K562 (cell line): ENCODE data around the gene DOK1. TPM values are rescaled to one million over a fixed set of nuclear protein-coding genes. Genes with fewer than 3 reads are reported as not detected.

Experiments
- ATAC-seq: fragments of 200-7000 bp; cut with Tn5 transposase; 3 replicates; pipeline ENCODE4 v1.9.1; 2020; ENCODE audit warnings: moderate library complexity
- BruUV-seq: library from RNA; stranded (reverse); fragments of 400-500 nt; replicated peaks from 2 replicates; lab custom pipeline; 2021; lab: Mats Ljungman, UMichigan
- CTCF ChIA-PET: fragments of 300-600 bp; formaldehyde crosslinking; extraction: SDS; loops from one replicate; lab custom pipeline; 2021; ENCODE audit warnings: low intra/inter-chr PET ratio; lab: Yijun Ruan, JAX
- POLR2A ChIA-PET: fragments of 300-600, 350-650 bp; sonication (Branson Sonifier 250); formaldehyde crosslinking; extraction: SDS; loops from one replicate; lab custom pipeline; 2021; ENCODE audit warnings: antibody characterized with exemption, inconsistent platforms; lab: Yijun Ruan, JAX
- DNase-seq, 4 experiments: peaks; one replicate each; pipeline versions ENCODE4 v3.0.0 to v3.0.0-alpha.2; 2011 to 2018; ENCODE audit warnings: low spot score in 3 of 4, mixed read lengths in 3 of 4; ENCODE audit errors: extremely low read depth in 1 of 4
- FAIRE-seq: peaks from 2 replicates; lab custom pipeline; 2011; peaks lifted over from hg19 to GRCh38; lab: Jason Lieb, UNC
- H2AFZ ChIP-seq: 2 replicates; pipeline ENCODE4 v1.6.0; 2011; ENCODE audit warnings: low read depth, low read length, control low read depth, inconsistent platforms
- H3K27ac ChIP-seq: fragments of 200-600 bp; 3 replicates; pipeline ENCODE4 v1.8.0; 2011; ENCODE audit warnings: low read depth, mild to moderate bottlenecking, control low read depth, inconsistent platforms, low read length, moderate library complexity, mixed read lengths; ENCODE audit errors: extremely low read depth
- H3K27me3 ChIP-seq, 2 experiments: fragments of 300-600 bp in 1 of 2; 2 replicates in 1 of 2; 3 replicates in 1 of 2; pipeline versions ENCODE4 v1.6.0 to v1.8.0; 2011; ENCODE audit warnings: inconsistent platforms in 2 of 2, low read length in 2 of 2, mild to moderate bottlenecking in 1 of 2, mixed read lengths in 1 of 2, moderate library complexity in 1 of 2; ENCODE audit not compliant: control insufficient read depth in 2 of 2, insufficient read depth in 2 of 2
- H3K36me3 ChIP-seq: fragments of 300-600 bp; 3 replicates; pipeline ENCODE4 v1.8.0; 2011; ENCODE audit warnings: mild to moderate bottlenecking, low read length, inconsistent platforms; ENCODE audit not compliant: control insufficient read depth, insufficient read depth
- H3K4me1 ChIP-seq, 2 experiments: fragments of 200-600 bp in 1 of 2; replicated peaks in 1 of 2; 2 replicates in 1 of 2; 3 replicates in 1 of 2; pipeline versions ENCODE4 v1.5.1 to v1.8.0; 2011; ENCODE audit warnings: inconsistent platforms in 2 of 2, low read length in 2 of 2, mild to moderate bottlenecking in 1 of 2, mixed read lengths in 1 of 2, moderate library complexity in 1 of 2; ENCODE audit not compliant: control insufficient read depth in 2 of 2, insufficient read depth in 2 of 2
- H3K4me2 ChIP-seq: 2 replicates; pipeline ENCODE4 v1.6.1; 2011; ENCODE audit warnings: low read length, control low read depth, inconsistent platforms, mixed read lengths; ENCODE audit not compliant: insufficient read depth
- H3K4me3 ChIP-seq: fragments of 200-600 bp; sonication (generic), shearing (Covaris generic); 2 replicates; pipeline ENCODE4 v1.5.1; 2016; ENCODE audit warnings: control low read depth, inconsistent platforms
- H3K79me2 ChIP-seq: fragments of 200-600 bp; 3 replicates; pipeline ENCODE4 v1.8.0; 2011; ENCODE audit warnings: low read length, inconsistent platforms; ENCODE audit not compliant: control insufficient read depth, insufficient read depth
- H3K9ac ChIP-seq, 2 experiments: 2 replicates each; pipeline versions ENCODE4 v1.6.0 to v1.6.1; 2011; ENCODE audit warnings: low read depth in 2 of 2, low read length in 2 of 2, control low read depth in 1 of 2, inconsistent platforms in 1 of 2, mild to moderate bottlenecking in 1 of 2, mixed read lengths in 1 of 2; ENCODE audit not compliant: insufficient read depth in 1 of 2
- H3K9me1 ChIP-seq: one replicate; pipeline ENCODE4 v1.6.0; 2011; ENCODE audit warnings: inconsistent platforms, mild to moderate bottlenecking, low read length, moderate library complexity; ENCODE audit not compliant: control insufficient read depth, insufficient read depth
- H3K9me3 ChIP-seq: replicated peaks from 2 replicates; pipeline ENCODE4 v1.5.1; 2011; ENCODE audit warnings: low read depth, low read length, inconsistent platforms; ENCODE audit not compliant: control insufficient read depth, insufficient read depth
- H4K20me1 ChIP-seq: replicated peaks from 2 replicates; pipeline ENCODE4 v1.6.1; 2011; ENCODE audit warnings: low read length, inconsistent platforms, mixed read lengths; ENCODE audit not compliant: control insufficient read depth, insufficient read depth
- ATF1 ChIP-seq, 2 experiments: fragments of 450-650 bp in 1 of 2; IDR thresholded peaks; 2 replicates each; pipeline ENCODE4 v1.6.1; 2016; ENCODE audit warnings: missing compliant biosample characterization in 1 of 2, missing genetic modification characterization in 1 of 2
- CBFB ChIP-seq: sonication (generic); formaldehyde crosslinking; IDR thresholded peaks from 2 replicates; pipeline ENCODE4 v1.4.0; 2020; ENCODE audit warnings: mild to moderate bottlenecking, missing genetic modification reagents
- DNMT1 ChIP-seq: fragments of 450-650 bp; IDR thresholded peaks from 2 replicates; pipeline ENCODE4 v1.6.1; 2016; ENCODE audit warnings: antibody characterized with exemption, mild to moderate bottlenecking
- KDM5B ChIP-seq: fragments of 200-600 bp; sonication (generic); IDR thresholded peaks from 2 replicates; pipeline ENCODE4 v1.6.1; 2012; ENCODE audit warnings: low read depth, mild to moderate bottlenecking, moderate library complexity, low read length, control low read depth, inconsistent platforms; ENCODE audit not compliant: insufficient replicate concordance
- PHB2 ChIP-seq: fragments of 450-650 bp; IDR thresholded peaks from 2 replicates; pipeline ENCODE4 v1.6.1; 2017; ENCODE audit warnings: low read depth
- ZEB2 ChIP-seq: fragments of 450-650 bp; IDR thresholded peaks from 2 replicates; pipeline ENCODE4 v1.6.1; 2016
- WGBS: fragments of 100-300 bp; shearing (Covaris generic); methylation state at CpG from one replicate; pipeline ENCODE4 v1.1.6; 2016; ENCODE audit warnings: low coverage, mixed read lengths; ENCODE audit not compliant: insufficient coverage; ENCODE audit errors: missing lambda C conversion rate; 5-methylcytosine and 5-hydroxymethylcytosine counted together
- in situ Hi-C: fragments of 300-500 bp; cut with MboI; formaldehyde crosslinking; loops from 4 replicates; pipeline ENCODE4 v1.15.0; 2018; ENCODE audit warnings: inconsistent platforms, mixed read lengths
- intact Hi-C: fragments of 100-400 bp; cut with micrococcal nuclease; formaldehyde crosslinking; loops from 2 replicates; pipeline ENCODE4 v1.14.2; 2022
- polyA plus RNA-seq, 8 experiments: library from polyadenylated mRNA; depleted of rRNA in 4 of 8; stranded (reverse) in 5 of 8; unstranded in 3 of 8; fragments of >200 nt; fragmentation: Nextera tagmentation in 2 of 8; fragmentation: Illumina TruSeq in 1 of 8; extraction: Ambion mirVana in 2 of 8; extraction: Trizol in 1 of 8; gene quantifications; 2 replicates each; pipeline versions ENCODE4 v1.2.1 to v1.2.3, GENCODE V29; 2011 to 2014; ENCODE audit warnings: inconsistent platforms in 1 of 8, missing spikeins in 1 of 8
- total RNA-seq, 7 experiments: library from RNA; depleted of rRNA in 6 of 7; stranded (reverse); fragments of >200 nt in 6 of 7; fragmentation: Illumina TruSeq in 2 of 7; extraction: Trizol in 2 of 7; gene quantifications; 2 replicates each; pipeline versions ENCODE4 v1.2.1 to v1.2.3, GENCODE V29; 2011 to 2021; ENCODE audit warnings: low replicate concordance in 1 of 7
- TF ChIP-seq, protein P1 (sequence below), 2 experiments: IDR thresholded peaks in 1 of 2; conservative IDR thresholded peaks in 1 of 2; 2 replicates each; pipeline ENCODE4 v1.6.1; 2016; ENCODE audit warnings: low read depth in 2 of 2, mild to moderate bottlenecking in 1 of 2, missing compliant biosample characterization in 1 of 2, missing genetic modification characterization in 1 of 2, moderate library complexity in 1 of 2
- TF ChIP-seq, protein P2 (sequence below), 2 experiments: fragments of 450-650 bp; IDR thresholded peaks; 2 replicates each; pipeline ENCODE4 v1.6.1; 2016; ENCODE audit warnings: mild to moderate bottlenecking in 2 of 2, borderline replicate concordance in 1 of 2, low read depth in 1 of 2, moderate library complexity in 1 of 2

The DOK1 gene
- total and polyA plus RNA-seq, 9 of the 15 experiments (the other 6 are each of a cell fraction or from before 2014, with no cell fraction given) = 0.59 to 36.4 (median 16.1) TPM

DNA sequence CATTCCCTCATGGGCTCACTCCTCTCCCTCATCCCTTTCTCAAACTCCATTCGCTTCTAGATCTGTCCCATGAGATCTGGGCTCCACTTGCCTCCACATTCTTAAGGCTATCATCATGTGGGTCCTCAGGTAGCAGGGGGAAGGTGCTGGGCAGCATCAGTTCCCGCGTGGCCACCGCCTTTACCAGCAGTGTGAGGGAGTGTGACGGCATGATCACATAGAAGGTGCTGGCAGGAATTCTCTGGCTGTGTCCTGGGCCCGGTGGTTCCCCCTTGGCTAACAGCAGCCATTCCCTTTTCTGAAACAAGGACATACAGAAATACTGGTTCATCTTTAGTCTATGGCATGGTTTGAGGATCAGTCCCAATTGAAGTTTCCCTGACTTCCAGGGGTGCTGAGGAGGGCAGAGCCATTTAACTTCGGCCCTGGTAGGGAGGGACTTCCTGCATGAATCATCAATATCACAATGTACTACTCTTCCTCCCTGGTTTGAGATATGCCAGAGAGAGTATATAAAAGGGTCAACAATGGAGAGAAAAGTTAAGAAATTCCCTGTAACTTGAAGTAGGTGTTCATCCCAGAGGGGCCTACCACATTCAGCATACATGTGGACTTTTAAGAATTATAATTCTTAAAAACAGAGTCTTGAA lies 7.7 kb downstream of the DOK1 start (continued):
- TF ChIP-seq CBFB (CRISPR knock-in tag) = no peak

DNA sequence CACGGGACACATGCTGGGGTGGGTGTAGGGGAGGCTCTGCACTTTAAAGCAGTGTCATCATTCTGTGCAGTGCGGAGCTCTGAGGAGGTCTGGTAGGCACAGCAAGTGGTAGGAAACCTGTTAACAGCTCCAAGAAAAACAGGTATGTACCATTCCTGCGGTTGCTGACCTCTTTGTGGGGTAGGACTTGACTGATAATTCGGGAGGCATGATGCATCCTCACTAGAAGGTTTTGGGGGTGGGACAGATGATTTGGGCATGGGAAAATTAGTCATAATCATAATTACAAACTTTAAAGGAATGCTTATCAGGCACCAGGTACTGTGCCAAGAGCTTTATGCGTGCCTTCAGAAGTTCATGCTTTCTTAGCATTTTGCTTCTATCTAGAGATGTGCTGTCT lies 9.7 kb downstream of the DOK1 start:
- 17% methylated on average over 5 of the region's 5 CpGs for WGBS
- FAIRE-seq (peak; percentile 26), ATAC-seq (no peak), DNase-seq (no peak)
- H3K36me3 ChIP-seq = no peaks in the 10 kb centered on the region
- no peak overlapping the region; a peak in 1 of 4 replicates for H3K9ac ChIP-seq
- H3K4me1 ChIP-seq = peaks cover 6 to 10% of the 10 kb centered on the region in 2 experiments; a peak in 3 of 5 replicates
- no TSS peak for BruUV-seq
- H3K79me2 ChIP-seq = no peaks in the 10 kb centered on the region
- no peak overlapping the region; the same call in 1 of the 2 replicates for H2AFZ ChIP-seq
- peaks cover 0 to 16% of the 10 kb centered on the region in 2 experiments; a peak in 3 of 5 replicates for H3K27me3 ChIP-seq
- ChIA-PET POLR2A (interaction anchor here (0.7 kb wide), 2 partner anchors 49 to 63 kb away, joined by 3 read pairs; no protein-coding TSS in a partner anchor), CTCF (no interaction called here)
- H3K4me3 ChIP-seq = no peak overlapping the region
- H3K27ac ChIP-seq = no peak overlapping the region
- intact Hi-C loops = no loop called here
- H4K20me1 ChIP-seq = no peaks in the 10 kb centered on the region
- no peaks in the 10 kb centered on the region for H3K9me3 ChIP-seq
- in situ Hi-C loops = no loop called here
- H3K9me1 ChIP-seq = no peaks in the 10 kb centered on the region
- no peak overlapping the region for H3K4me2 ChIP-seq
- TF ChIP-seq, protein P1, sequence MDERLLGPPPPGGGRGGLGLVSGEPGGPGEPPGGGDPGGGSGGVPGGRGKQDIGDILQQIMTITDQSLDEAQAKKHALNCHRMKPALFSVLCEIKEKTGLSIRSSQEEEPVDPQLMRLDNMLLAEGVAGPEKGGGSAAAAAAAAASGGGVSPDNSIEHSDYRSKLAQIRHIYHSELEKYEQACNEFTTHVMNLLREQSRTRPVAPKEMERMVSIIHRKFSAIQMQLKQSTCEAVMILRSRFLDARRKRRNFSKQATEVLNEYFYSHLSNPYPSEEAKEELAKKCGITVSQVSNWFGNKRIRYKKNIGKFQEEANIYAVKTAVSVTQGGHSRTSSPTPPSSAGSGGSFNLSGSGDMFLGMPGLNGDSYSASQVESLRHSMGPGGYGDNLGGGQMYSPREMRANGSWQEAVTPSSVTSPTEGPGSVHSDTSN (CRISPR knock-in tag; IDR thresholded peaks at IDR 0.05; ENCODE audit: low read depth) = no peak
- TF ChIP-seq, protein P1 (tag; conservative IDR thresholded peaks at IDR 0.05; ENCODE audit: low read depth) = no peak
- no peak for TF ChIP-seq ATF1 (CRISPR knock-in tag; IDR thresholded peaks at IDR 0.05)
- TF ChIP-seq ATF1 (tag; IDR thresholded peaks at IDR 0.05) = no peak
- no peak for TF ChIP-seq CBFB (CRISPR knock-in tag)
- TF ChIP-seq KDM5B = no peak
- TF ChIP-seq DNMT1 = no peak
- no peak for TF ChIP-seq PHB2
- TF ChIP-seq, protein P2, sequence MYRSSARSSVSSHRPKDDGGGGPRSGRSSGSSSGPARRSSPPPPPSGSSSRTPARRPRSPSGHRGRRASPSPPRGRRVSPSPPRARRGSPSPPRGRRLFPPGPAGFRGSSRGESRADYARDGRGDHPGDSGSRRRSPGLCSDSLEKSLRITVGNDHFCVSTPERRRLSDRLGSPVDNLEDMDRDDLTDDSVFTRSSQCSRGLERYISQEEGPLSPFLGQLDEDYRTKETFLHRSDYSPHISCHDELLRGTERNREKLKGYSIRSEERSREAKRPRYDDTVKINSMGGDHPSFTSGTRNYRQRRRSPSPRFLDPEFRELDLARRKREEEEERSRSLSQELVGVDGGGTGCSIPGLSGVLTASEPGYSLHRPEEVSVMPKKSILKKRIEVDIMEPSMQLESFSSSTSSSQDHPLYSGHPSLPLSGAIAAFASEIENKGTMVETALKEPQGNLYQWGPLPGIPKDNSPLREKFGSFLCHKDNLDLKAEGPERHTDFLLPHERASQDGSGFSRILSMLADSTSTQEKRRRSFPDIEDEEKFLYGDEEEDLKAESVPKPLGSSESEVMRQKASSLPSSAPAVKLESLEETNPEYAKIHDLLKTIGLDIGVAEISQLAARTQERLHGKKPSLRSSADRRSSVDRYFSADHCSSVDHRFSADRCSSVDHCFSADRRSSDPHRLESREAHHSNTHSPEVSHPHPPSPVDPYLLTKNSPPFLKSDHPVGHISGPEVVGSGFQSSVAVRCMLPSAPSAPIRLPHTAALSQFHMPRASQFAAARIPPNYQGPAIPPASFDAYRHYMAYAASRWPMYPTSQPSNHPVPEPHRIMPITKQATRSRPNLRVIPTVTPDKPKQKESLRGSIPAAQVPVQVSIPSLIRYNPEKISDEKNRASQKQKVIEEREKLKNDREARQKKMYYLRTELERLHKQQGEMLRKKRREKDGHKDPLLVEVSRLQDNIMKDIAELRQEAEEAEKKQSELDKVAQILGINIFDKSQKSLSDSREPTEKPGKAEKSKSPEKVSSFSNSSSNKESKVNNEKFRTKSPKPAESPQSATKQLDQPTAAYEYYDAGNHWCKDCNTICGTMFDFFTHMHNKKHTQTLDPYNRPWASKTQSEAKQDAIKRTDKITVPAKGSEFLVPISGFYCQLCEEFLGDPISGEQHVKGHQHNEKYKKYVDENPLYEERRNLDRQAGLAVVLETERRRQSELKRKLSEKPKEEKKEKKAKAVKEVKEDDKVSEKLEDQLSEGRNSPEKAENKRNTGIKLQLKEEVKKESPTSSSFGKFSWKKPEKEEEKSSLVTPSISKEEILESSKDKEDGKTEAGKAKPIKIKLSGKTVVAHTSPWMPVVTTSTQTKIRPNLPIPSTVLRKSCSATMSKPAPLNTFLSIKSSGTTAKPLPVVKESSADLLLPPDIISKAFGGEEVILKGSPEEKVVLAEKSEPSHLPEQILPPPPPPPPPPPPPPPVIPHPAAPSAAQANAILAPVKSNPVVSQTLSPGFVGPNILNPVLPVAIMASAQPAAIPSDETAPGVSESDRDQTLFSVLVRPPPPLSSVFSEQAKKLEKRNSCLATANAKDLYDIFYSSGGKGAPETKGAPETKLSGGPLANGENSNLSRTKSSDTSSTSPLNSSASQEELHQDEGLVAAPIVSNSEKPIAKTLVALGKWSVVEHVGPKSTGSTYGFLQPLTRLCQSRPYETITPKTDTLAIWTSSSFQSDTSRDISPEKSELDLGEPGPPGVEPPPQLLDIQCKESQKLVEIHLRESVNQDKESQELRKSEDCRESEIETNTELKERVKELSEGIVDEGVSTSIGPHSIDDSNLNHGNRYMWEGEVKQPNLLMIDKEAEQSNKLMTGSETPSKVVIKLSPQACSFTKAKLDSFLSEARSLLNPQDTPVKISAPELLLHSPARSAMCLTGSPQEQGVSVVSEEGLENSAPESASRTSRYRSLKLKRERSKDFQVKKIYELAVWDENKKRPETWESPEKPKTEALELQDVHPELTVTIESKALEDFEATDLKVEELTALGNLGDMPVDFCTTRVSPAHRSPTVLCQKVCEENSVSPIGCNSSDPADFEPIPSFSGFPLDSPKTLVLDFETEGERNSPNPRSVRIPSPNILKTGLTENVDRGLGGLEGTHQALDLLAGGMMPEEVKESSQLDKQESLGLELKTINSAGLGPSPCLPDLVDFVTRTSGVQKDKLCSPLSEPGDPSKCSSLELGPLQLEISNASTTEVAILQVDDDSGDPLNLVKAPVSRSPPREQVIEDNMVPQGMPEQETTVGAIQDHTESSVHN (IDR thresholded peaks at IDR 0.05; ENCODE audit: borderline replicate concordance in 1 of 2, low read depth in 1 of 2) = no peak
- no peak for TF ChIP-seq ZEB2
